Glutamatergic neuron (in vitro differentiated cells): Measurements from ENCODE around the gene LRRC18. TPM values are rescaled to one million over a fixed set of nuclear protein-coding genes. Genes with fewer than 3 reads are reported as not detected.
A peak's percentile ranks its signal among the peaks of the same experiment; 100 is the strongest.

Experiments used
- DNase-seq: peaks from one replicate; pipeline ENCODE4 v3.0.0; 2022
- H3K27ac Mint-ChIP-seq: one replicate; pipeline ENCODE4 v1.8.0; 2020; ENCODE audit warnings: mild to moderate bottlenecking, mixed read lengths, inconsistent platforms; ENCODE audit not compliant: unreplicated experiment
- H3K27me3 Mint-ChIP-seq: one replicate; pipeline ENCODE4 v1.8.0; 2020; ENCODE audit warnings: mild to moderate bottlenecking, moderate library complexity, mixed read lengths, inconsistent platforms; ENCODE audit not compliant: unreplicated experiment
- H3K36me3 Mint-ChIP-seq: one replicate; pipeline ENCODE4 v1.8.0; 2020; ENCODE audit warnings: mild to moderate bottlenecking, mixed read lengths, inconsistent platforms; ENCODE audit not compliant: unreplicated experiment
- H3K4me1 Mint-ChIP-seq: one replicate; pipeline ENCODE4 v1.8.0; 2020; ENCODE audit warnings: mild to moderate bottlenecking, low read depth, mixed read lengths, inconsistent platforms; ENCODE audit not compliant: unreplicated experiment
- H3K4me3 Mint-ChIP-seq: one replicate; pipeline ENCODE4 v1.8.0; 2020; ENCODE audit warnings: mild to moderate bottlenecking, mixed read lengths, inconsistent platforms; ENCODE audit not compliant: unreplicated experiment
- H3K9me3 Mint-ChIP-seq: one replicate; pipeline ENCODE4 v1.8.0; 2020; ENCODE audit warnings: mild to moderate bottlenecking, moderate library complexity, mixed read lengths, inconsistent platforms; ENCODE audit not compliant: unreplicated experiment
- CTCF ChIP-seq: fragments of 200-600 bp; sonication (generic); IDR thresholded peaks from one replicate; pipeline ENCODE4 v1.5.0; 2021; ENCODE audit not compliant: partially characterized antibody, unreplicated experiment
- total RNA-seq: library from RNA; stranded (reverse); fragmentation: NEBNext Ultra II Directional; extraction: Animal tissue kit (Norgen Biotek cat#: 25700); gene quantifications from one replicate; pipeline ENCODE4 v1.2.1, GENCODE V29; 2021; ENCODE audit not compliant: unreplicated experiment

The LRRC18 gene
- total RNA-seq, 1 donor from 2014 or later: not detected

GRCh38 chr10:48981310-48981907 is 41.8 kb upstream of the LRRC18 start:
- H3K4me1 Mint-ChIP-seq: peaks cover 17% of the 10 kb centered on the region
- H3K4me3 Mint-ChIP-seq: no peak overlapping the region
- peaks cover 5% of the 10 kb centered on the region for H3K27me3 Mint-ChIP-seq
- peak; percentile 92 for TF ChIP-seq CTCF
- peak; percentile 79 for DNase-seq
- H3K27ac Mint-ChIP-seq: no peak overlapping the region
- peaks cover 8% of the 10 kb centered on the region for H3K9me3 Mint-ChIP-seq
- H3K36me3 Mint-ChIP-seq: no peaks in the 10 kb centered on the region

GRCh38 chr10:48978318-48978717 is 38.7 kb upstream of the LRRC18 start:
- no peak overlapping the region for H3K4me3 Mint-ChIP-seq

GRCh38 chr10:48976196-48976595 is 36.6 kb upstream of the LRRC18 start:
- H3K4me3 Mint-ChIP-seq: no peak overlapping the region
- H3K27me3 Mint-ChIP-seq: peaks cover 6% of the 10 kb centered on the region
- no peak for DNase-seq
- H3K36me3 Mint-ChIP-seq: no peaks in the 10 kb centered on the region
- no peak overlapping the region for H3K27ac Mint-ChIP-seq
- H3K9me3 Mint-ChIP-seq: peaks cover 6% of the 10 kb centered on the region
- TF ChIP-seq CTCF: no peak
- peaks cover 6% of the 10 kb centered on the region for H3K4me1 Mint-ChIP-seq

More at GRCh38 chr10:48978318-48978717, 38.7 kb upstream of the LRRC18 start:
- Mint-ChIP-seq H3K9me3 (peaks cover 8% of the 10 kb centered on the region), H3K4me1 (peaks cover 10% of the 10 kb centered on the region), H3K27ac (no peak overlapping the region), H3K27me3 (peaks cover 5% of the 10 kb centered on the region), H3K36me3 (no peaks in the 10 kb centered on the region)
- no peak for DNase-seq
- TF ChIP-seq CTCF: no peak

- Mint-ChIP-seq H3K27me3 (peaks cover 3% of the 10 kb centered on the region), H3K27ac (no peak overlapping the region), H3K4me3 (no peak overlapping the region), H3K4me1 (peaks cover 2% of the 10 kb centered on the region), H3K36me3 (no peaks in the 10 kb centered on the region), H3K9me3 (peaks cover 5% of the 10 kb centered on the region)
- no peak for DNase-seq
- no peak for TF ChIP-seq CTCF
Measured at GRCh38 chr10:48974510-48975156, 35.0 kb upstream of the LRRC18 start.

GRCh38 chr10:48973065-48973464 is 33.4 kb upstream of the LRRC18 start:
- no peaks in the 10 kb centered on the region for H3K4me1 Mint-ChIP-seq
- no peak overlapping the region for H3K4me3 Mint-ChIP-seq
- no peaks in the 10 kb centered on the region for H3K36me3 Mint-ChIP-seq
- H3K9me3 Mint-ChIP-seq: peaks cover 5% of the 10 kb centered on the region
- H3K27ac Mint-ChIP-seq: no peak overlapping the region
- no peak for DNase-seq
- H3K27me3 Mint-ChIP-seq: peaks cover 3% of the 10 kb centered on the region
- no peak for TF ChIP-seq CTCF
